ENCODE results near the gene EEF1A2. TPM values are rescaled to one million over a fixed set of nuclear protein-coding genes. Genes with fewer than 3 reads are reported as not detected.

EEF1A2 gene
- total RNA-seq, 1 experiment from 2014 or later = 26.0 TPM

DNA sequence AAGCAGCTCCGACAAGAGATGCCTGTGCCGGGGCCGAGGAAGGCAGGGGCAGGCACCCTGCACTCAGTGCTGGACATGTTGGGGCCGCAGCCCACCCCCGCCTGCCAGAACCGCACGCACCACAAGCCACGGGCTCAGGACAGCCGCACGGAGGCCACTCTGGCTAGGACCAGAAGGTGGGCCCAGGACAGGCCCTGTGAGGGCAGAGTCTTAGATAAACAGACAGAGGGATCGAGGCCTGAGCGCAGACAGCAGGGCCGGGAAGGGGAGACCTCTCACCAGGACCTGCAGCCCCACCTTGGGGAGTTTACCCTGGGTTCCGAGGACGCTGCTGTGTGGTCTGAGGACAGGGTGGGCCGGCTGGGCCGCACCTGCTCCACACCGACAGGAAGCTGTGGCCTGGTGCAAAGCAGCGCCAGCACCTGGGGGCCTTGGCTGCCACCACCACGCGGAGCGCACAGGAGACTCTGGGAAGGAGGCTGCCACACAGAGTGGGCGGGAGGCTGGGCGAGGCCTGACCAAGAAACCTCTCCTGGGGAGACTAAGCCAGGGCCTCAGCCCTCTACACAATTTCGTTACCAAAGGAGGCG, 58.4 kb downstream of the EEF1A2 start:
- TF ChIP-seq SOX15 (CRISPR knock-in tag; IDR thresholded peaks at IDR 0.05) (no peak), CREM (CRISPR knock-in tag; IDR thresholded peaks at IDR 0.05) (no peak)
- ChIA-PET POLR2A (no interaction called here), CTCF (interaction anchor here (0.9 to 2.1 kb wide), 8 partner anchors 37 to 217 kb away, joined by 3 to 12 read pairs (median 7); no protein-coding TSS in a partner anchor)
- Mint-ChIP-seq H3K4me1 (no peaks in the 10 kb centered on the region), H3K36me3 (peaks cover 7% of the 10 kb centered on the region), H3K9me3 (peaks cover 14% of the 10 kb centered on the region), H3K27me3 (ENCODE audit: low read depth) (no peaks in the 10 kb centered on the region), H3K27ac (no peak overlapping the region), H3K4me3 (no peak overlapping the region)
- no peak; the same call in 1 of the 2 replicates for ATAC-seq
- DNase-seq (ENCODE audit: low spot score) = no peak

DNA sequence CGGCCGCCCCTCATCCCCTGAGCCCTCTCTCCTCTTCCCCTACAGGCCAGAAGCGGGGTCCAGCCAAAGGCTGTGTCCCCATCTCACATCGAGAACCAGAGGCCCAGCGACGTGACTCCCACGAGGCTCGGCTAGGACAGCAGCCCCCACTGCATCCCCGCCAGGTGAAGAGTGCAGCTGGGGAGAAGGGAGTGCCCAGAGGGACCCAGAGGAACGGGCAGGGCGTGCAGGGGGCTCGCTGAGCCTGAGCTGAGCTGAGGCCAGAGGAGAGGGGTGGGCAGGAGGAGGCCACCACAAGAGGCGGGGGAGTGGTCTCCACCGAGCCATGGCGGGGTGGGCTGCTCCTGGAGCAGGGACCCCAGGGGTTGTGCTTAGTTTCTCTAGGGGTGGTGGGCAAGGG, 59.0 kb downstream of the EEF1A2 start:
- no peak for ATAC-seq
- TF ChIP-seq, protein P1, sequence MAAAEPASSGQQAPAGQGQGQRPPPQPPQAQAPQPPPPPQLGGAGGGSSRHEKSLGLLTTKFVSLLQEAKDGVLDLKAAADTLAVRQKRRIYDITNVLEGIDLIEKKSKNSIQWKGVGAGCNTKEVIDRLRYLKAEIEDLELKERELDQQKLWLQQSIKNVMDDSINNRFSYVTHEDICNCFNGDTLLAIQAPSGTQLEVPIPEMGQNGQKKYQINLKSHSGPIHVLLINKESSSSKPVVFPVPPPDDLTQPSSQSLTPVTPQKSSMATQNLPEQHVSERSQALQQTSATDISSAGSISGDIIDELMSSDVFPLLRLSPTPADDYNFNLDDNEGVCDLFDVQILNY (CRISPR knock-in tag; IDR thresholded peaks at IDR 0.05) = no peak
- H3K4me3 Mint-ChIP-seq = no peak overlapping the region
- POLR2A ChIA-PET = no interaction called here
- H3K36me3 Mint-ChIP-seq = peaks cover 7% of the 10 kb centered on the region
- peaks cover 14% of the 10 kb centered on the region for H3K9me3 Mint-ChIP-seq
- CTCF ChIA-PET = interaction anchor here (2.1 kb wide), 1 partner anchor 130 kb away, joined by 9 read pairs; no protein-coding TSS in a partner anchor
- no peak for DNase-seq (ENCODE audit: low spot score)
- no peak overlapping the region for H3K27ac Mint-ChIP-seq
- no peaks in the 10 kb centered on the region for H3K27me3 Mint-ChIP-seq (ENCODE audit: low read depth)
- H3K4me1 Mint-ChIP-seq = peaks cover 3% of the 10 kb centered on the region

DNA sequence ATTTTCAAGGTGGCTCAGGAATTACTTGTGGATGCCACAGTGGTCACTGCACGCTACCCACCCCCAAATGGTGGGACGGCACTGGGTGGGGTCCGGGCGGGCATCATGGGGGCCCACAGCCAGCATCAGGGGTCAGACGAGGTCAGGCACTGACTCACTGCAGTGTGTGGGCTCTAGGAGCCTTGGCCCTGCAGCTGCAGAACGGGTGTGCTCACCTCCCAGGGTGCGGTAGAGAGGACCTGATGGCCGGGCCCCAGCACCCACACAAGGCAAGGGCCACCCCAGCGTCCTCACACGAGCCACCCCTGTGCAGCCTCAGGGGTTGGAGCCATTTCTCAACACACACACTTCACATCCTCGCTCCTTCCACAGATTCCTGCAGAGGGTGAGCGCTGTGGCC, 60.8 kb downstream of the EEF1A2 start:
- Mint-ChIP-seq H3K27me3 (ENCODE audit: low read depth) (no peaks in the 10 kb centered on the region), H3K4me3 (no peak overlapping the region), H3K9me3 (peaks cover 8% of the 10 kb centered on the region), H3K36me3 (peaks cover 7% of the 10 kb centered on the region), H3K27ac (no peak overlapping the region), H3K4me1 (peaks cover 15% of the 10 kb centered on the region)
- TF ChIP-seq, protein P2, sequence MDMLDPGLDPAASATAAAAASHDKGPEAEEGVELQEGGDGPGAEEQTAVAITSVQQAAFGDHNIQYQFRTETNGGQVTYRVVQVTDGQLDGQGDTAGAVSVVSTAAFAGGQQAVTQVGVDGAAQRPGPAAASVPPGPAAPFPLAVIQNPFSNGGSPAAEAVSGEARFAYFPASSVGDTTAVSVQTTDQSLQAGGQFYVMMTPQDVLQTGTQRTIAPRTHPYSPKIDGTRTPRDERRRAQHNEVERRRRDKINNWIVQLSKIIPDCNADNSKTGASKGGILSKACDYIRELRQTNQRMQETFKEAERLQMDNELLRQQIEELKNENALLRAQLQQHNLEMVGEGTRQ (CRISPR knock-in tag; IDR thresholded peaks at IDR 0.05) = no peak
- TF ChIP-seq KAT7 (CRISPR knock-in tag; IDR thresholded peaks at IDR 0.05; ENCODE audit: borderline replicate concordance) (no peak), ZNF396 (CRISPR knock-in tag; IDR thresholded peaks at IDR 0.05; ENCODE audit: borderline replicate concordance) (no peak), ESRRA (CRISPR knock-in tag; IDR thresholded peaks at IDR 0.05; ENCODE audit: borderline replicate concordance) (no peak), ZNF232 (CRISPR knock-in tag; IDR thresholded peaks at IDR 0.05) (no peak), RORB (CRISPR knock-in tag; IDR thresholded peaks at IDR 0.05) (no peak), ZNF671 (CRISPR knock-in tag; IDR thresholded peaks at IDR 0.05) (no peak), OVOL2 (CRISPR knock-in tag; IDR thresholded peaks at IDR 0.05; ENCODE audit: borderline replicate concordance) (no peak), ELF4 (CRISPR knock-in tag; IDR thresholded peaks at IDR 0.05; ENCODE audit: low read depth) (no peak), TEAD4 (CRISPR knock-in tag; IDR thresholded peaks at IDR 0.05) (no peak)
- TF ChIP-seq, protein P3, sequence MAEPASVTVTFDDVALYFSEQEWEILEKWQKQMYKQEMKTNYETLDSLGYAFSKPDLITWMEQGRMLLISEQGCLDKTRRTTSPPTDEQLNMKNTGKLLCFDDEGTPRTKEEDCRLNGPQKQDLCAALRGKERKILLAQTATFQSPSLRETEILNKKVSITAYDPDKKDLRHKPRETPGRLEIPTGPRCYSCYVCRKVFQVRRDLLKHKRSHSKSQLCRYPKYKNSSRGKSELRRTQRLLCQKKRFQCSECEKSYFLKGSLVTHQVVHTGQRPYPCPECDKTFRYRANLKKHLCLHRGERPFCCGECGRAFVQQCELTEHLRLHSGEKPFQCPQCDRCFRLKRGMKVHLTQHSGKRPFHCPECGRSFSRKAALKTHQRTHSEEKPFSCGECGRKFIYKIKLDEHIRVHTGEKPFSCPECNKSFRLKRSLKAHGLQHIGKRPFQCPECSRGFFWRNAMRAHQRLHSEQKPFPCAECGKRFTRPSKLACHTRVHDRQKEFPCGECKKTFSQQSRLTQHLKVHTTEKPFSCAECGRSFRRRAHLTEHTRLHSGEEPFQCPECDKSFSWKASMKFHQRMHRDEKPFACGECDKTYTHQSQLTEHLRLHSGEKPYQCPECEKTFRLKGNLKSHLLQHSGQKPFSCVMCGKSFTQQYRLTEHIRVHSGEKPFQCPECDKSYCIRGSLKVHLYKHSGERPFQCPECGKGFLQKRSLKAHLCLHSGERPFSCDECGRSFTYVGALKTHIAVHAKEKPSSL (CRISPR knock-in tag; conservative IDR thresholded peaks at IDR 0.05) = no peak
- TF ChIP-seq, protein P4, sequence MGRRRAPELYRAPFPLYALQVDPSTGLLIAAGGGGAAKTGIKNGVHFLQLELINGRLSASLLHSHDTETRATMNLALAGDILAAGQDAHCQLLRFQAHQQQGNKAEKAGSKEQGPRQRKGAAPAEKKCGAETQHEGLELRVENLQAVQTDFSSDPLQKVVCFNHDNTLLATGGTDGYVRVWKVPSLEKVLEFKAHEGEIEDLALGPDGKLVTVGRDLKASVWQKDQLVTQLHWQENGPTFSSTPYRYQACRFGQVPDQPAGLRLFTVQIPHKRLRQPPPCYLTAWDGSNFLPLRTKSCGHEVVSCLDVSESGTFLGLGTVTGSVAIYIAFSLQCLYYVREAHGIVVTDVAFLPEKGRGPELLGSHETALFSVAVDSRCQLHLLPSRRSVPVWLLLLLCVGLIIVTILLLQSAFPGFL (CRISPR knock-in tag; IDR thresholded peaks at IDR 0.05; ENCODE audit: borderline replicate concordance) = no peak
- TF ChIP-seq, protein P5, sequence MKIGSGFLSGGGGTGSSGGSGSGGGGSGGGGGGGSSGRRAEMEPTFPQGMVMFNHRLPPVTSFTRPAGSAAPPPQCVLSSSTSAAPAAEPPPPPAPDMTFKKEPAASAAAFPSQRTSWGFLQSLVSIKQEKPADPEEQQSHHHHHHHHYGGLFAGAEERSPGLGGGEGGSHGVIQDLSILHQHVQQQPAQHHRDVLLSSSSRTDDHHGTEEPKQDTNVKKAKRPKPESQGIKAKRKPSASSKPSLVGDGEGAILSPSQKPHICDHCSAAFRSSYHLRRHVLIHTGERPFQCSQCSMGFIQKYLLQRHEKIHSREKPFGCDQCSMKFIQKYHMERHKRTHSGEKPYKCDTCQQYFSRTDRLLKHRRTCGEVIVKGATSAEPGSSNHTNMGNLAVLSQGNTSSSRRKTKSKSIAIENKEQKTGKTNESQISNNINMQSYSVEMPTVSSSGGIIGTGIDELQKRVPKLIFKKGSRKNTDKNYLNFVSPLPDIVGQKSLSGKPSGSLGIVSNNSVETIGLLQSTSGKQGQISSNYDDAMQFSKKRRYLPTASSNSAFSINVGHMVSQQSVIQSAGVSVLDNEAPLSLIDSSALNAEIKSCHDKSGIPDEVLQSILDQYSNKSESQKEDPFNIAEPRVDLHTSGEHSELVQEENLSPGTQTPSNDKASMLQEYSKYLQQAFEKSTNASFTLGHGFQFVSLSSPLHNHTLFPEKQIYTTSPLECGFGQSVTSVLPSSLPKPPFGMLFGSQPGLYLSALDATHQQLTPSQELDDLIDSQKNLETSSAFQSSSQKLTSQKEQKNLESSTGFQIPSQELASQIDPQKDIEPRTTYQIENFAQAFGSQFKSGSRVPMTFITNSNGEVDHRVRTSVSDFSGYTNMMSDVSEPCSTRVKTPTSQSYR (CRISPR knock-in tag; IDR thresholded peaks at IDR 0.05) = no peak
- TF ChIP-seq, protein P6, sequence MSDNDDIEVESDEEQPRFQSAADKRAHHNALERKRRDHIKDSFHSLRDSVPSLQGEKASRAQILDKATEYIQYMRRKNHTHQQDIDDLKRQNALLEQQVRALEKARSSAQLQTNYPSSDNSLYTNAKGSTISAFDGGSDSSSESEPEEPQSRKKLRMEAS (CRISPR knock-in tag; IDR thresholded peaks at IDR 0.05) = no peak
- TF ChIP-seq, protein P7, sequence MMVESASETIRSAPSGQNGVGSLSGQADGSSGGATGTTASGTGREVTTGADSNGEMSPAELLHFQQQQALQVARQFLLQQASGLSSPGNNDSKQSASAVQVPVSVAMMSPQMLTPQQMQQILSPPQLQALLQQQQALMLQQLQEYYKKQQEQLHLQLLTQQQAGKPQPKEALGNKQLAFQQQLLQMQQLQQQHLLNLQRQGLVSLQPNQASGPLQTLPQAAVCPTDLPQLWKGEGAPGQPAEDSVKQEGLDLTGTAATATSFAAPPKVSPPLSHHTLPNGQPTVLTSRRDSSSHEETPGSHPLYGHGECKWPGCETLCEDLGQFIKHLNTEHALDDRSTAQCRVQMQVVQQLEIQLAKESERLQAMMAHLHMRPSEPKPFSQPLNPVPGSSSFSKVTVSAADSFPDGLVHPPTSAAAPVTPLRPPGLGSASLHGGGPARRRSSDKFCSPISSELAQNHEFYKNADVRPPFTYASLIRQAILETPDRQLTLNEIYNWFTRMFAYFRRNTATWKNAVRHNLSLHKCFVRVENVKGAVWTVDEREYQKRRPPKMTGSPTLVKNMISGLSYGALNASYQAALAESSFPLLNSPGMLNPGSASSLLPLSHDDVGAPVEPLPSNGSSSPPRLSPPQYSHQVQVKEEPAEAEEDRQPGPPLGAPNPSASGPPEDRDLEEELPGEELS (CRISPR knock-in tag; IDR thresholded peaks at IDR 0.05) = no peak
- TF ChIP-seq, protein P8, sequence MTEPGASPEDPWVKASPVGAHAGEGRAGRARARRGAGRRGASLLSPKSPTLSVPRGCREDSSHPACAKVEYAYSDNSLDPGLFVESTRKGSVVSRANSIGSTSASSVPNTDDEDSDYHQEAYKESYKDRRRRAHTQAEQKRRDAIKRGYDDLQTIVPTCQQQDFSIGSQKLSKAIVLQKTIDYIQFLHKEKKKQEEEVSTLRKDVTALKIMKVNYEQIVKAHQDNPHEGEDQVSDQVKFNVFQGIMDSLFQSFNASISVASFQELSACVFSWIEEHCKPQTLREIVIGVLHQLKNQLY (CRISPR knock-in tag; IDR thresholded peaks at IDR 0.05) = no peak
- ChIA-PET POLR2A (no interaction called here), CTCF (interaction anchor here (2.1 kb wide), 1 partner anchor 59 kb away, joined by 6 read pairs; no protein-coding TSS in a partner anchor)
- ATAC-seq = no peak
- no peak for DNase-seq (ENCODE audit: low spot score)

Data from WTC11 (cell line).